Measurements from ENCODE around the gene PYROXD2. TPM values are rescaled to one million over a fixed set of nuclear protein-coding genes. Genes with fewer than 3 reads are reported as not detected.

The PYROXD2 gene
- total RNA-seq, 1 donor from 2014 or later = 5.6 TPM

DNA sequence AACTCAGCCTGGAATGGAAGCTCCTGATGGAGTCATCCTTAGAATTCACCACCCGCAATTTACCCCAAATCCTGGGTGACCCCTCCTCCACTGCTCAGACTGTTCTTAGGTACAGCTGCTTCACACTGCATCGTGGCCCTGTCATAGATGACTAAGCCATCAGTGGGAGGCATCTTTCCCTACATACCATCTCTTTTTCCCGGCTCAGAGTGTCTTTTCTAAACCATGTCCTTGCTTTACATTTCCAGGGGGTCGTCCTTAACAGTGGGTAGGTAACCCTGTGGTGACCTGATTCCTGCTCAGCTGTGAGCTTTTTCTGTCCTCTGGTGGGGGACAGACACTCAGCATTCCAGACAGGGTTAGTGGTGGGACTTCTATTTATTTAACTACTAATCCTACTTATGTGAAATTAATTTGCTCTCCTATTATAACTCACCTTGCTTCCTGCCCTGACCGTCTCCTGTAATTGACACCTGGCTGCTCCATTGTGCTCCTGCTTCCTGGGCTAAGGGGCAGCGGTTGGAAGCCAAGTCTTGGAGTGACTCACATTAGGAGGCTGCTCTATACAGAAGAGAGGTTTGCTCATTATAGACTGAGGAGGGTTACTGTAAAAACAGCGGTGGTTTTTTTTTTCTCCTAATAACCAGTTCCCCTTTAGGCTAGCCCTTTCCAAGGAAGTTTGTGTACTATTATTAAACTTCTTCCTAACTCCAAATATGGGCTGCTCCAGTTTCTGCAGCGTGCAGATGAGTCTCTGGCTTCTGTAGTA lies 40.6 kb downstream of the PYROXD2 start:
- no peaks in the 10 kb centered on the region for H3K9me3 ChIP-seq
- no peaks in the 10 kb centered on the region for H3K4me1 ChIP-seq
- H3K4me3 ChIP-seq = no peak overlapping the region
- peaks cover 0 to 4% of the 10 kb centered on the region in 2 donors for H3K36me3 ChIP-seq
- intact Hi-C loops (cut with DNase I) = no loop called here
- TF ChIP-seq, protein P1, sequence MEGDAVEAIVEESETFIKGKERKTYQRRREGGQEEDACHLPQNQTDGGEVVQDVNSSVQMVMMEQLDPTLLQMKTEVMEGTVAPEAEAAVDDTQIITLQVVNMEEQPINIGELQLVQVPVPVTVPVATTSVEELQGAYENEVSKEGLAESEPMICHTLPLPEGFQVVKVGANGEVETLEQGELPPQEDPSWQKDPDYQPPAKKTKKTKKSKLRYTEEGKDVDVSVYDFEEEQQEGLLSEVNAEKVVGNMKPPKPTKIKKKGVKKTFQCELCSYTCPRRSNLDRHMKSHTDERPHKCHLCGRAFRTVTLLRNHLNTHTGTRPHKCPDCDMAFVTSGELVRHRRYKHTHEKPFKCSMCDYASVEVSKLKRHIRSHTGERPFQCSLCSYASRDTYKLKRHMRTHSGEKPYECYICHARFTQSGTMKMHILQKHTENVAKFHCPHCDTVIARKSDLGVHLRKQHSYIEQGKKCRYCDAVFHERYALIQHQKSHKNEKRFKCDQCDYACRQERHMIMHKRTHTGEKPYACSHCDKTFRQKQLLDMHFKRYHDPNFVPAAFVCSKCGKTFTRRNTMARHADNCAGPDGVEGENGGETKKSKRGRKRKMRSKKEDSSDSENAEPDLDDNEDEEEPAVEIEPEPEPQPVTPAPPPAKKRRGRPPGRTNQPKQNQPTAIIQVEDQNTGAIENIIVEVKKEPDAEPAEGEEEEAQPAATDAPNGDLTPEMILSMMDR (IDR thresholded peaks at IDR 0.05) = no peak
- no peaks in the 10 kb centered on the region for H3K27me3 ChIP-seq
- H3K27ac ChIP-seq = no peak overlapping the region
- DNase-seq (ENCODE audit: low spot score in 2 of 2) = no peak

DNA sequence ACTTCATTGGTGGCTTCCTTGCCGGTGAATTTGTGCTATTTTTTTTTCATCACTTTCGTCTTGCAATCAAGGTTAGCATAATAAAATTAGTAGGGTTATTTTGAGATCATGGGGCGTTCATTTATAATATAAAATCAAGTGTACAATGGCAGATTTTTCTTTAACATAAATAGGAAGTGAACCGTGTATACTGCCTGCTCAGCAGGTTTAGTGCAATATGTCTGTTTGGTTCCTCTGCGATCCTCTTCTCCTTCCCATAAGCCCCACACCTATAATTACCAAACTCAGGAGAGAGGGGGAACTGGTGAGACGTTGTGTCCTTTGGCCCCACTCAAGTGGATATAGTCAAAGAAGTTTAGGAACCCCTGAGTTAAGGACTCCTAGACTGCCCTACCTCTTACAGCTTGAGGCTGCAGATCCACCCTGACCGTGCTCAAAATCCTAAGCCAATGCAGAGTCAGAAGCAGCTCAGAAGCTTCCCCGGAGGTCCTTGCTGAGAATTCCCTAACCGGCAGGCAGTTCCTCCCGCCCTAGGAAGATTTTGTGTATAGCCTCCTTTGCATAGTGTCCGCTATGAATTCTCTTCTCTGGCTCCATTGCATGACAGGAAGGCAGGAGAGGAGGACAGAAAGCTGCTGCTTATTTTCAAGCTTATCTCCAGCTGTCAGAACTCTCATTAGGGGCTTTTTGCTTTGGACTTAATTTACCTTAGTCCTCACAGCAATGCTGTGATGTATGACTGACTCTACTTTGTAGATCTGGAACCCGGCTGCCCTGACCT lies 41.5 kb downstream of the PYROXD2 start:
- H3K36me3 ChIP-seq = no peaks in the 10 kb centered on the region
- H3K4me3 ChIP-seq = no peak overlapping the region
- TF ChIP-seq, protein P1 (IDR thresholded peaks at IDR 0.05) = no peak
- no peaks in the 10 kb centered on the region for H3K9me3 ChIP-seq
- intact Hi-C loops (cut with DNase I) = no loop called here
- H3K4me1 ChIP-seq = no peaks in the 10 kb centered on the region
- DNase-seq (ENCODE audit: low spot score in 2 of 2) = no peak
- no peaks in the 10 kb centered on the region for H3K27me3 ChIP-seq
- no peak overlapping the region for H3K27ac ChIP-seq

DNA sequence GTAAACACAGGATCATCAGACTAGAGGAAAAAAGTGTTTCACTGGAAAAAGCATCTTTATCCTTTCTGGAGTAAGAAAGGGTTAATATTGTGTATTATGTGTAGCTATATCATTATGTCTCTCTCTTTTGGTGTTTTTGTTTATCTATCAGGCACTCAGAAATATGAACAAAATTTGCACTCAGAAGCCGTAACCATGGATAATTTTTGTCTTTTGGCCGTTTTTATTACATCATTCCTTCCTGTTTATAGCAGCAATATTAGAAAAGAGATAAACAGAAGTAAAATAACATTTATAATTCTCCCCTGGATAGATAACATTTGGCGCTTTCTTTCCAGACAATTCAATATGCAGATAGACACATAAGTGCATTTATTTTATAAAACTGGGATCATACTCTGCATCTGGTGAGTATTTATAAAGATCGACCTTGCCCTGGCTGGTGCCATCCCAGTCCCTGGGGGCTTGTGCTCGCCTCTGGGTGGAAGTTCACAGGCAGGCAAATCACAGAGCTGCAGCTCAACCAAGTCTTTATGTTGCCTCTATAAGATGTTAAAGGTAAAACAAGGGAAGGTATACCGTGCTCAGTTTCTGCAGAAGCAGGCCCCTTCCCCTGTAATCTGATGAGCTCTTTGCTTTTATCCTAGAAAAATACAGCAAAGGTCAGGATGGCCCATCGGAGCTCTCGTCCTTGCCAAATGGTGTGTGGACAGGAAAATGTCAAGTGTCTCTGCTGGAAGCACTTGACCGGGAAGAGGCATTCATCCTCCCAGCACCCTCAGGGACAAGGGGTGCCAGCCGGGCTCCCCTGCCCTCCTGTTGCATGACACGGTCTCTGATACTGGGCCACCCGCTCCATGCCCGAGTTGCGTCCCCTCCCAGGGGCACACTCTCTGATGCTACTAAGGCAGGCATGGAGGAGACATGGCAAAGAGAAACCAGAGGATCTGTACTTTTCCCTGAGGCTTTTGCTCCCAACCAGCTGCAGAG lies 43.9 kb downstream of the PYROXD2 start:
- Histone ChIP-seq H3K36me3 (no peaks in the 10 kb centered on the region), H3K9me3 (no peaks in the 10 kb centered on the region), H3K27me3 (no peaks in the 10 kb centered on the region), H3K4me3 (no peak overlapping the region), H3K27ac (no peak overlapping the region), H3K4me1 (no peaks in the 10 kb centered on the region)
- TF ChIP-seq, protein P1 (IDR thresholded peaks at IDR 0.05) = no peak
- DNase-seq (ENCODE audit: low spot score in 2 of 2) = no peak
- intact Hi-C loops (cut with DNase I) = no loop called here

DNA sequence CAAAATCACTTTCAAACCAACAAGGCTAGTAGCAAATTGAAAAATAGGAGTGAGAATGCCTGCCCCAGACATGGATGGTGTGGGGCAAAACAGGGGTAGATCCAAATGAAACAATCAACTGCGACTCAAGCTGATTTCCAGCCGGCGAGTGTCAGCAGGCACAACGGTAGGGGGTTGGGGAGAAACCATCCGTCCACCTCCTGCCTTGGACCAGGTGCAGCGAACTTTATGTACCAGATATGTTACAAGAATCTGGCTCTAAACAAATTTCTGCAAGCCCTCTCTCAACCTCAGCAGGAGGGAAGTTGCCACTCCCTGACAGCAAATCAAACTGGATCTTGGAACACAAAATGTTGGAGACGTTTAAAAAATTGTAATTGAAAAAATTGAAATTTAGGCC lies 45.2 kb downstream of the PYROXD2 start:
- TF ChIP-seq, protein P1 (IDR thresholded peaks at IDR 0.05) = no peak
- DNase-seq (ENCODE audit: low spot score in 2 of 2) = no peak
- Histone ChIP-seq H3K4me3 (no peak overlapping the region), H3K36me3 (no peaks in the 10 kb centered on the region), H3K9me3 (no peaks in the 10 kb centered on the region), H3K4me1 (no peaks in the 10 kb centered on the region), H3K27me3 (no peaks in the 10 kb centered on the region), H3K27ac (no peak overlapping the region)
- intact Hi-C loops (cut with DNase I) = no loop called here

DNA sequence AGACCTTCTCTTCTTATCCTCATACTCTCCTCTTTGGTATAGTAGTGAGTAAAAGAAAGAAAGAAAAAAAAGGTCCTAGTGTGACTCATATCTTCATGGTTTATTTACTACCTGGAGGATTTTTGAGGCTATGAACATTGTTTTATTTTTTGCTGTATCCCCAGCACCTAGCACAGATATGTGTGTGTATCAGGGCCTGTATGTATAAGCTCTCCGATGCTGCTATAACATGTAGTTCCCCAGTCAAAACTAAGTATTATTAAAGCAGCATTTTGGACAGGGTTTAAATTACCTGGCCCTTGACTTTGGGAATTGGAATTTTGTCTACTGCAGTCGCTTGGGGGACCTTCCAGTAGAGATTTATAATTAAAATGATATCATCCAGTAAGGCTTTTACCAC lies 46.3 kb downstream of the PYROXD2 start:
- no peak for DNase-seq (ENCODE audit: low spot score in 2 of 2)
- no peak overlapping the region for H3K4me3 ChIP-seq
- no peaks in the 10 kb centered on the region for H3K36me3 ChIP-seq
- TF ChIP-seq, protein P1 (IDR thresholded peaks at IDR 0.05) = no peak
- no peaks in the 10 kb centered on the region for H3K27me3 ChIP-seq
- H3K27ac ChIP-seq = no peak overlapping the region
- intact Hi-C loops (cut with DNase I) = no loop called here
- no peaks in the 10 kb centered on the region for H3K4me1 ChIP-seq
- H3K9me3 ChIP-seq = no peaks in the 10 kb centered on the region

Data from ascending aorta (tissue), 2 donors.